Fibroblast of villous mesenchyme (primary cell): ENCODE data around the gene PYGB. TPM values are rescaled to one million over a fixed set of nuclear protein-coding genes. Genes with fewer than 3 reads are reported as not detected.

ENCODE experiments used
- DNase-seq: peaks from one replicate; pipeline ENCODE4 v3.0.0-alpha.2; 2010; ENCODE audit warnings: low read depth
- H3K4me3 ChIP-seq: 2 replicates; pipeline ENCODE4 v1.5.1; 2011; ENCODE audit warnings: low read depth, mild to moderate bottlenecking, low read length
- total RNA-seq: library from RNA; depleted of rRNA; stranded (reverse); fragments of >200 nt; gene quantifications from 2 replicates; pipeline ENCODE4 v1.2.3, GENCODE V29; 2012
- TF ChIP-seq, protein P1 (sequence below): IDR thresholded peaks from 2 replicates; pipeline ENCODE4 v1.5.1; 2012; ENCODE audit warnings: low read depth, mild to moderate bottlenecking, low read length; ENCODE audit not compliant: insufficient read depth

Gene PYGB
- total RNA-seq, 1 donor: 110 TPM

DNA sequence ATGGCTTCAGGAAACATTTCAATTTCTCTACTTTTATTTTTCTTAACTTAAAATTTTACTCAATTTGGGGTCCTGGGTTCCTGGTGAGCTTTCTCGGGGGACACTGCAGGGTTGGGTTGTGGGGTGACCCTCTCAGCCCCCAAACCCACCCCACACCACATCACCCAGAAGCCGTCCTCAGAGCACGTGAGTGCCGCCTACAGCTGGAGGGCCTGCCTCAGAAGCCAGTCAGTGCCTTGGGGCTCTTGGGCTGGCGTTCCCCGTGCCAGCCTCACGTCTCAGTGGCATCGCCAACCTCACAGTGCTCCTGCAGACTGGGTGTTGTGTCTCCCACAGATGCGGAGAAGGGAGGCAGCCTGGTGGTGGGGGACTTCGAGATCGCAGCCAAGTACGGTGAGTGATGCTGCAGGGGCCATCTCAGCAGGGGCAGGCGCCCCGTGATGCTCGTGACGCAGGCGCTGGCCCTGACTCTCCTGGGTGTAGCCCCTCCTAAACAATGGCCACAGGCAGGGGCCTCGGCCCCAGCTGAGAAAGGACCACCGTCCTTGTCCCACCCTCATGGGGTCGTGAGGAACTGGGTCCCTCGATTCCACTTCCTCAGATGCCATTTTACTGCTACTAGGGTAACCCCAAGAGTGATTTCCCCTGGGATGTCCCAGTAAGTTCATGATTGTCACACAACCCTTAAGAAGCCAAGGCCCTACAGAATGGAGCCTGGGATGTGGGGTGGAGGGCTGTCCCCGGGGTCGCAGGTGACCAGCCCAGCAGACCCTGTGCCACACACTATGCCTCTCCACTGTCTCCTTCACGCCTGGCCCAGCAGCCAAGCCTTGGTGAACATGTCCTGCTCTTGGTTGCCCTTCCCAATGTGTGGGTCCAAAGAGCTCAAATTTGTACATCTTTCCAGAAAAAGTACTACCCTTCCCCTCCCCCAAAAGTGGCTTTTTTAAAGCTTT lies 23.8 kb upstream of the PYGB start:
- no peak for DNase-seq
- H3K4me3 ChIP-seq: no peak overlapping the region
- TF ChIP-seq, protein P1, sequence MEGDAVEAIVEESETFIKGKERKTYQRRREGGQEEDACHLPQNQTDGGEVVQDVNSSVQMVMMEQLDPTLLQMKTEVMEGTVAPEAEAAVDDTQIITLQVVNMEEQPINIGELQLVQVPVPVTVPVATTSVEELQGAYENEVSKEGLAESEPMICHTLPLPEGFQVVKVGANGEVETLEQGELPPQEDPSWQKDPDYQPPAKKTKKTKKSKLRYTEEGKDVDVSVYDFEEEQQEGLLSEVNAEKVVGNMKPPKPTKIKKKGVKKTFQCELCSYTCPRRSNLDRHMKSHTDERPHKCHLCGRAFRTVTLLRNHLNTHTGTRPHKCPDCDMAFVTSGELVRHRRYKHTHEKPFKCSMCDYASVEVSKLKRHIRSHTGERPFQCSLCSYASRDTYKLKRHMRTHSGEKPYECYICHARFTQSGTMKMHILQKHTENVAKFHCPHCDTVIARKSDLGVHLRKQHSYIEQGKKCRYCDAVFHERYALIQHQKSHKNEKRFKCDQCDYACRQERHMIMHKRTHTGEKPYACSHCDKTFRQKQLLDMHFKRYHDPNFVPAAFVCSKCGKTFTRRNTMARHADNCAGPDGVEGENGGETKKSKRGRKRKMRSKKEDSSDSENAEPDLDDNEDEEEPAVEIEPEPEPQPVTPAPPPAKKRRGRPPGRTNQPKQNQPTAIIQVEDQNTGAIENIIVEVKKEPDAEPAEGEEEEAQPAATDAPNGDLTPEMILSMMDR: no peak

DNA sequence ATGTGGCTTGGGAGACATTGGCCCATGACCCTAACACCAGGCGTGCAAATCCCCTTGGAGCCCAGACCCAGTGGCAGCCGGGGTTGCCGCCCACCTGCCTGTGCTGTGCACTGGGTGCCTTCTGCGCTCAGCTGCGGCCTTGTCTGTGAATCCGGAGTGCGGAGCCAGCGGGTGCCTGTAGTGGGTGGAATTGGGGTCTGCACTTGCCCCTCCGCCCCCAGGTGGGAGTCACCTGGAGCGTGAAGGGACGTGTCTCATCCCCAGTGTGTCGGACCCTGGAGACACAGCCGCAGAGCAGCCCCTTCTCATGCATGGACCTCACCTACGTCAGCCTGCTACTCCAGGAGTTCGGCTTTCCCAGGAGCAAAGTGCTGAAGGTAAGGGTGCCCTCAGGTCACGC lies 22.9 kb upstream of the PYGB start:
- DNase-seq: no peak
- TF ChIP-seq, protein P1: no peak
- no peak overlapping the region for H3K4me3 ChIP-seq

DNA sequence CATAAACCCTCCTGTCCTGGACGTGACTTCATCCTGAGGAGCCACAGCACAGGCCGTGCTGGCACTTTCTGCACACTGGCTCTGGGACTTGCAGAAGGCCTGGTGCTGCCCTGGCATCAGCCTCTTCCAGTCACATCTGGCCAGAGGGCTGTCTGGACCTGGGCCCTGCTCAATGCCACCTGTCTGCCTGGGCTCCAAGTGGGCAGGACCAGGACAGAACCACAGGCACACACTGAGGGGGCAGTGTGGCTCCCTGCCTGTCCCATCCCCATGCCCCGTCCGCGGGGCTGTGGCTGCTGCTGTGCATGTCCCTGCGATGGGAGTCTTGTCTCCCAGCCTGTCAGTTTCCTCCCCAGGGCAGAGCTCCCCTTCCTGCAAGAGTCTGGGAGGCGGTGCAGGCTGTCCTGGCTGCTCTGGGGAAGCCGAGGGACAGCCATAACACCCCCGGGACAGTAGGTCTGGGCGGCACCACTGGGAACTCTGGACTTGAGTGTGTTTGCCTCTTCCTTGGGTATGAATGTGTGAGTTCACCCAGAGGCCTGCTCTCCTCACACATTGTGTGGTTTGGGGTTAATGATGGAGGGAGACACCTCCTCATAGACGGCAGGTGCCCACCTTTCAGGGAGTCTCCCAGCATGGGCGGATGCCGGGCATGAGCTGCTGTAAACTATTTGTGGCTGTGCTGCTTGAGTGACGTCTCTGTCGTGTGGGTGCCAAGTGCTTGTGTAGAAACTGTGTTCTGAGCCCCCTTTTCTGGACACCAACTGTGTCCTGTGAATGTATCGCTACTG lies 22.0 kb upstream of the PYGB start:
- H3K4me3 ChIP-seq: no peak overlapping the region
- no peak for DNase-seq
- TF ChIP-seq, protein P1: no peak

DNA sequence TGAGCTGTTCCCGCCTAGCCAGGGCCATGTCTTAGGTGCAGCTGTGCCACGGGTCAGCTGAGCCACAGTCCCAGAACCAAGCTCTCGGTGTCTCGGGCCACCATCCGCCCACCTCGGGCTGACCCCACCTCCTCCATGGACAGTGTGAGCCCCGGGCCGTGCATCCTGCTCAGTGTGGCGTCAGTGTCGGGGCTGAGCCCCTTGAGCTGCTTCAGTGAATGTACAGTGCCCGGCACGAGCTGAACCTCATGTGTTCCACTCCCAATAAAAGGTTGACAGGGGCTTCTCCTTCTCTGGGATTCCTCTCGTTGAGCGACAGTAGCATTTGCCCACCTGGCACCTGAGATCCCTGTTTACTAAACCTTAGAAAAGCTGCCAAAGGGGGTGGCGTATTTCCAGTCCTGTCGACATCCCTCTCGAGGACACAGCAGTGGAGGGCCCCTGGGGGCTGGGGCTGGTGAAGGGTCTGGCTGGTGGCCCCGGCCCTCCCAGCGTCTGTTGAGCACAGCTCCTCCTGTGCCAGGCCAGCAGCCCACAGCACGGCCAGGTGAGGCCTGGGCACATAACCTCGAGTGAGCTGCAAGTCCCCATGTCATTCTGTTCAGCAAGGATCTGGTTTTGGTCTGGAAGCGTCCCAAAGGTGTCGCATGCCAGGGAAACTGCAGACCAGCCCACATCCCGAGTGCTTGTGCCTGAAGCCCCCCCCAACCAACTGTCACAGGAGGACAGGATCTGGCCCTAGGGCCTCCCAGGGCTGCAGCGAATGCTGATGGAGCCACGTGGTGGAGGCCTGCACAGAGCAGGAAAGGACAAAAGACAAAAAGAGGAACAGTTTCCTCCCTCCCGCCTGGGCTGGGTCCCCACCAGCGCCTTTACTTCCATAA lies 21.2 kb upstream of the PYGB start:
- TF ChIP-seq, protein P1: no peak
- H3K4me3 ChIP-seq: no peak overlapping the region
- no peak for DNase-seq

DNA sequence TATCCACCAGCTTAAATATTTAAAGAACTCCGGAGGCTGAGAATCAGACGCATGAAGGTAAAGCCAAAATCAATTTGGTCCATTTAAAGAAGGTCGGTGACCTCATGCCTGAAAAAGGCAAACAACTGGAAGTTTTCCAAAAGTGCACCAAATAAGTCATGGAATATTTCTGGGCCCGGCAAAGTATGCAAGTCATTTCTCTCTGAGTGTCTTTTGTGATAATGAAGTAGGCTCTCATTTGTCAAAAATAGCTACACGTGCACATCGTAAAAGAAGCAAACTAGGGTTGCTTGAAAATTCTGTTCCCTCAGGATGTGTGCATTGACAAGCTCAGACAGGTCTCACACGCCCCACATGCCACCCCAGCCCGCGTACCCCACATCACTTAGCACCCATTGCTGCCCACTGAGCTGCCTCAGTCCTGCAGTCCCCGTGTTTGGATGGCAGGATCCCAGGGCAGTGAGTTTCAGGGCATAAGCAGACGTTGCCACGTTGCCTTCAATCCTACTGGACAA lies 20.5 kb upstream of the PYGB start:
- peak; percentile 91 for DNase-seq
- TF ChIP-seq, protein P1: no peak
- no peak overlapping the region for H3K4me3 ChIP-seq
